ENCODE results near the gene ARHGAP9.
A peak's percentile ranks its signal among the peaks of the same experiment; 100 is the strongest.

ARHGAP9 gene

GRCh38 chr12:57479376-57480115 is at the start of gene ARHGAP9:
ARHGAP9 (minus strand) TSS chr12:57479866; CDS start chr12:57479406, 460 bp downstream.
- Histone ChIP-seq H3K9ac (ENCODE audit: low read length) (no peak within 1 kb of the TSS), H3K36me3 (ENCODE audit: control insufficient read depth, insufficient read depth, low read length, severe bottlenecking) (no peaks in the 10 kb centered on the region), H3K4me1 (ENCODE audit: control insufficient read depth, insufficient read depth, low read length) (peaks cover 10% of the 10 kb centered on the region), H3K4me3 (ENCODE audit: low read length) (no peak within 1 kb of the TSS), H3K27me3 (replicated peaks; ENCODE audit: control insufficient read depth, insufficient read depth, low read length) (peaks cover 64% of the 10 kb centered on the region), H3K9me3 (ENCODE audit: control insufficient read depth, low read length) (no peaks in the 10 kb centered on the region)
- no peak for DNase-seq (ENCODE audit: low read depth)

- H3K27me3 ChIP-seq (replicated peaks; ENCODE audit: control insufficient read depth, insufficient read depth, low read length): no peaks in the 10 kb centered on the region
- no peak for DNase-seq (ENCODE audit: low read depth)
- peaks cover 94% of the 10 kb centered on the region for H3K36me3 ChIP-seq (ENCODE audit: control insufficient read depth, insufficient read depth, low read length, severe bottlenecking)
- H3K9ac ChIP-seq (ENCODE audit: low read length): no peak overlapping the region
- peaks cover 25% of the 10 kb centered on the region for H3K4me1 ChIP-seq (ENCODE audit: control insufficient read depth, insufficient read depth, low read length)
- no peak overlapping the region for H3K4me3 ChIP-seq (ENCODE audit: low read length)
- no peaks in the 10 kb centered on the region for H3K9me3 ChIP-seq (ENCODE audit: control insufficient read depth, low read length)
These were observed 49.3 kb upstream of the ARHGAP9 start for GRCh38 chr12:57528831-57529555.

GRCh38 chr12:57528176-57528575 is 48.5 kb upstream of the ARHGAP9 start:
- Histone ChIP-seq H3K9ac (ENCODE audit: low read length) (no peak overlapping the region), H3K9me3 (ENCODE audit: control insufficient read depth, low read length) (no peaks in the 10 kb centered on the region), H3K4me3 (ENCODE audit: low read length) (no peak overlapping the region), H3K4me1 (ENCODE audit: control insufficient read depth, insufficient read depth, low read length) (peaks cover 32% of the 10 kb centered on the region), H3K36me3 (ENCODE audit: control insufficient read depth, insufficient read depth, low read length, severe bottlenecking) (peaks cover 88% of the 10 kb centered on the region), H3K27me3 (replicated peaks; ENCODE audit: control insufficient read depth, insufficient read depth, low read length) (no peaks in the 10 kb centered on the region)
- no peak for DNase-seq (ENCODE audit: low read depth)

- Histone ChIP-seq H3K4me1 (ENCODE audit: control insufficient read depth, insufficient read depth, low read length) (peaks cover 34% of the 10 kb centered on the region), H3K9me3 (ENCODE audit: control insufficient read depth, low read length) (no peaks in the 10 kb centered on the region), H3K27me3 (replicated peaks; ENCODE audit: control insufficient read depth, insufficient read depth, low read length) (no peaks in the 10 kb centered on the region), H3K9ac (ENCODE audit: low read length) (peak overlapping the region; percentile 30), H3K36me3 (ENCODE audit: control insufficient read depth, insufficient read depth, low read length, severe bottlenecking) (peaks cover 78% of the 10 kb centered on the region), H3K4me3 (ENCODE audit: low read length) (no peak overlapping the region)
- DNase-seq (ENCODE audit: low read depth): no peak
These were observed 47.5 kb upstream of the ARHGAP9 start for GRCh38 chr12:57527184-57527583.

GRCh38 chr12:57526477-57527126 is 46.9 kb upstream of the ARHGAP9 start:
- Histone ChIP-seq H3K27me3 (replicated peaks; ENCODE audit: control insufficient read depth, insufficient read depth, low read length) (no peaks in the 10 kb centered on the region), H3K36me3 (ENCODE audit: control insufficient read depth, insufficient read depth, low read length, severe bottlenecking) (peaks cover 72% of the 10 kb centered on the region), H3K9me3 (ENCODE audit: control insufficient read depth, low read length) (no peaks in the 10 kb centered on the region), H3K4me1 (ENCODE audit: control insufficient read depth, insufficient read depth, low read length) (peaks cover 39% of the 10 kb centered on the region), H3K4me3 (ENCODE audit: low read length) (no peak overlapping the region), H3K9ac (ENCODE audit: low read length) (peak overlapping the region; percentile 44)
- no peak for DNase-seq (ENCODE audit: low read depth)

GRCh38 chr12:57525615-57526383 is 46.1 kb upstream of the ARHGAP9 start:
- H3K36me3 ChIP-seq (ENCODE audit: control insufficient read depth, insufficient read depth, low read length, severe bottlenecking): peaks cover 64% of the 10 kb centered on the region
- no peaks in the 10 kb centered on the region for H3K9me3 ChIP-seq (ENCODE audit: control insufficient read depth, low read length)
- H3K9ac ChIP-seq (ENCODE audit: low read length): peak overlapping the region; percentile 44
- H3K27me3 ChIP-seq (replicated peaks; ENCODE audit: control insufficient read depth, insufficient read depth, low read length): no peaks in the 10 kb centered on the region
- no peak for DNase-seq (ENCODE audit: low read depth)
- H3K4me3 ChIP-seq (ENCODE audit: low read length): no peak overlapping the region
- peaks cover 48% of the 10 kb centered on the region for H3K4me1 ChIP-seq (ENCODE audit: control insufficient read depth, insufficient read depth, low read length)

- Histone ChIP-seq H3K4me3 (ENCODE audit: low read length) (peak overlapping the region; percentile 96), H3K36me3 (ENCODE audit: control insufficient read depth, insufficient read depth, low read length, severe bottlenecking) (peaks cover 56% of the 10 kb centered on the region), H3K4me1 (ENCODE audit: control insufficient read depth, insufficient read depth, low read length) (peaks cover 48% of the 10 kb centered on the region), H3K9me3 (ENCODE audit: control insufficient read depth, low read length) (no peaks in the 10 kb centered on the region), H3K9ac (ENCODE audit: low read length) (peak overlapping the region; percentile 97), H3K27me3 (replicated peaks; ENCODE audit: control insufficient read depth, insufficient read depth, low read length) (no peaks in the 10 kb centered on the region)
- no peak for DNase-seq (ENCODE audit: low read depth)
These were observed 45.3 kb upstream of the ARHGAP9 start for GRCh38 chr12:57524814-57525614.

GRCh38 chr12:57523706-57524614 is 44.3 kb upstream of the ARHGAP9 start:
- peak overlapping the region; percentile 97 for H3K9ac ChIP-seq (ENCODE audit: low read length)
- H3K4me3 ChIP-seq (ENCODE audit: low read length): peak overlapping the region; percentile 96
- DNase-seq (ENCODE audit: low read depth): no peak
- H3K4me1 ChIP-seq (ENCODE audit: control insufficient read depth, insufficient read depth, low read length): peaks cover 48% of the 10 kb centered on the region
- no peaks in the 10 kb centered on the region for H3K27me3 ChIP-seq (replicated peaks; ENCODE audit: control insufficient read depth, insufficient read depth, low read length)
- H3K36me3 ChIP-seq (ENCODE audit: control insufficient read depth, insufficient read depth, low read length, severe bottlenecking): peaks cover 51% of the 10 kb centered on the region
- H3K9me3 ChIP-seq (ENCODE audit: control insufficient read depth, low read length): no peaks in the 10 kb centered on the region

GRCh38 chr12:57522887-57523705 is 43.4 kb upstream of the ARHGAP9 start:
- peak; percentile 69 for DNase-seq (ENCODE audit: low read depth)
- Histone ChIP-seq H3K9me3 (ENCODE audit: control insufficient read depth, low read length) (no peaks in the 10 kb centered on the region), H3K4me3 (ENCODE audit: low read length) (peak overlapping the region; percentile 96), H3K36me3 (ENCODE audit: control insufficient read depth, insufficient read depth, low read length, severe bottlenecking) (peaks cover 50% of the 10 kb centered on the region), H3K4me1 (ENCODE audit: control insufficient read depth, insufficient read depth, low read length) (peaks cover 52% of the 10 kb centered on the region), H3K9ac (ENCODE audit: low read length) (peak overlapping the region; percentile 97), H3K27me3 (replicated peaks; ENCODE audit: control insufficient read depth, insufficient read depth, low read length) (no peaks in the 10 kb centered on the region)
